SK-N-SH (cell line): ENCODE results near the gene TTC28. TPM values are rescaled to one million over a fixed set of nuclear protein-coding genes. Genes with fewer than 3 reads are reported as not detected.

ENCODE experiments used
- CTCF ChIA-PET: fragments of 300-600, 350-600 bp; formaldehyde crosslinking; extraction: SDS; loops from one replicate; lab custom pipeline; 2021; lab: Yijun Ruan, JAX
- POLR2A ChIA-PET: fragments of 350-600 bp; sonication (Branson Sonifier 250); formaldehyde crosslinking; extraction: SDS; loops from one replicate; lab custom pipeline; 2020; ENCODE audit warnings: antibody characterized with exemption, inconsistent platforms; lab: Yijun Ruan, JAX
- DNase-seq: peaks from one replicate; pipeline ENCODE4 v3.0.0; 2012
- H2AFZ ChIP-seq: fragments of 200-600 bp; sonication (generic); 2 replicates; pipeline ENCODE4 v1.8.1; 2016; ENCODE audit warnings: antibody characterized with exemption, mild to moderate bottlenecking, low read depth
- H3F3A ChIP-seq: fragments of 200-600 bp; sonication (generic); replicated peaks from 2 replicates; pipeline ENCODE3; 2016; ENCODE audit warnings: antibody characterized with exemption, mild to moderate bottlenecking; ENCODE audit not compliant: insufficient read depth
- H3K27ac ChIP-seq, 2 experiments: fragments of 200-500 bp in 1 of 2; fragments of 200-600 bp in 1 of 2; sonication (Bioruptor generic) in 1 of 2; sonication (generic), shearing (Covaris generic) in 1 of 2; 2 replicates each; pipeline versions ENCODE4 v1.5.1 to v1.6.1; 2014 to 2016; ENCODE audit warnings: low read depth in 2 of 2, inconsistent platforms in 1 of 2, low read length in 1 of 2, mild to moderate bottlenecking in 1 of 2, mixed read lengths in 1 of 2
- H3K27me3 ChIP-seq: fragments of 200-600 bp; sonication (generic), shearing (Covaris generic); 2 replicates; pipeline ENCODE4 v1.6.1; 2016; ENCODE audit warnings: mixed run types; ENCODE audit not compliant: insufficient read depth
- H3K36me3 ChIP-seq, 2 experiments: fragments of 200-500 bp in 1 of 2; fragments of 200-600 bp in 1 of 2; sonication (Bioruptor generic) in 1 of 2; sonication (generic) in 1 of 2; replicated peaks in 1 of 2; 2 replicates each; pipeline versions ENCODE3 to v1.5.1; 2014 to 2016; ENCODE audit warnings: low read length in 1 of 2, mild to moderate bottlenecking in 1 of 2; ENCODE audit not compliant: insufficient read depth in 2 of 2, control insufficient read depth in 1 of 2
- H3K4me1 ChIP-seq, 2 experiments: fragments of 200-500 bp in 1 of 2; fragments of 200-600 bp in 1 of 2; sonication (Bioruptor generic) in 1 of 2; sonication (generic), shearing (Covaris generic) in 1 of 2; 2 replicates each; pipeline versions ENCODE4 v1.5.1 to v1.6.1; 2014 to 2016; ENCODE audit warnings: low read depth in 1 of 2, low read length in 1 of 2, mixed run types in 1 of 2; ENCODE audit not compliant: insufficient read depth in 2 of 2, control insufficient read depth in 1 of 2
- H3K4me2 ChIP-seq: fragments of 200-600 bp; sonication (generic), shearing (Covaris generic); 2 replicates; pipeline ENCODE4 v1.6.1; 2017; ENCODE audit warnings: mixed run types
- H3K4me3 ChIP-seq, 2 experiments: fragments of 200-500 bp in 1 of 2; fragments of 200-600 bp in 1 of 2; sonication (Bioruptor generic) in 1 of 2; sonication (generic), shearing (Covaris generic) in 1 of 2; 2 replicates each; pipeline versions ENCODE4 v1.5.1 to v1.8.1; 2014 to 2016; ENCODE audit warnings: low read depth in 2 of 2, inconsistent platforms in 1 of 2, low read length in 1 of 2, mild to moderate bottlenecking in 1 of 2, mixed read lengths in 1 of 2, moderate library complexity in 1 of 2
- H3K79me2 ChIP-seq: fragments of 200-600 bp; sonication (generic); 2 replicates; pipeline ENCODE4 v1.8.1; 2017; ENCODE audit warnings: mild to moderate bottlenecking; ENCODE audit not compliant: insufficient read depth
- H3K9ac ChIP-seq: fragments of 200-600 bp; sonication (generic); 2 replicates; pipeline ENCODE4 v1.6.1; 2017; ENCODE audit warnings: mixed run types
- H3K9me2 ChIP-seq: fragments of 200-600 bp; sonication (generic); 2 replicates; pipeline ENCODE4 v1.6.1; 2017; ENCODE audit warnings: mixed run types
- H3K9me3 ChIP-seq: fragments of 200-600 bp; sonication (generic); 2 replicates; pipeline ENCODE4 v1.6.1; 2017; ENCODE audit warnings: mixed run types, mild to moderate bottlenecking, moderate library complexity
- H4K20me1 ChIP-seq: fragments of 200-600 bp; sonication (generic); 2 replicates; pipeline ENCODE4 v1.6.1; 2017; ENCODE audit warnings: mild to moderate bottlenecking, mixed run types; ENCODE audit not compliant: insufficient read depth
- CHD2 ChIP-seq: fragments of 150-350 bp; IDR thresholded peaks from 2 replicates; pipeline ENCODE4 v1.6.1; 2018; ENCODE audit warnings: low read length; ENCODE audit not compliant: partially characterized antibody
- EZH2phosphoT487 ChIP-seq: fragments of 200-600 bp; sonication (generic); IDR thresholded peaks from 2 replicates; pipeline ENCODE4 v1.6.1; 2017; ENCODE audit warnings: low read depth, mixed run types, mild to moderate bottlenecking, antibody characterized with exemption, moderate library complexity, borderline replicate concordance
- FOSL2 ChIP-seq: IDR thresholded peaks from 2 replicates; pipeline ENCODE4 v1.4.0; 2012; ENCODE audit warnings: low read depth, mild to moderate bottlenecking, moderate library complexity, borderline replicate concordance
- GATA2 ChIP-seq: sonication (generic); formaldehyde crosslinking; IDR thresholded peaks from 2 replicates; pipeline ENCODE4 v1.5.0; 2020; ENCODE audit warnings: mild to moderate bottlenecking, missing genetic modification reagents
- MEF2A ChIP-seq: IDR thresholded peaks from 2 replicates; pipeline ENCODE4 v1.4.0; 2012; ENCODE audit warnings: low read depth, borderline replicate concordance
- MXI1 ChIP-seq: IDR thresholded peaks from 2 replicates; pipeline ENCODE4 v1.6.1; 2012; ENCODE audit warnings: mild to moderate bottlenecking, low read depth, low read length, improper control_type of control experiment
- NRF1 ChIP-seq: IDR thresholded peaks from 2 replicates; pipeline ENCODE4 v1.6.1; 2012; ENCODE audit warnings: low read depth, mild to moderate bottlenecking, low read length
- PBX3 ChIP-seq: IDR thresholded peaks from 2 replicates; pipeline ENCODE4; 2012
- RCOR1 ChIP-seq: fragments of 150-350 bp; IDR thresholded peaks from 2 replicates; pipeline ENCODE4 v1.6.1; 2017; ENCODE audit warnings: antibody characterized with exemption, low read length
- RFX5 ChIP-seq: IDR thresholded peaks from 2 replicates; pipeline ENCODE4 v1.6.1; 2012; ENCODE audit warnings: mild to moderate bottlenecking, improper control_type of control experiment, low read length
- RXRA ChIP-seq: IDR thresholded peaks from 2 replicates; pipeline ENCODE4 v1.4.0; 2012; ENCODE audit warnings: low read depth, mild to moderate bottlenecking, borderline replicate concordance
- SIN3A ChIP-seq: IDR thresholded peaks from 2 replicates; pipeline ENCODE4 v1.6.1; 2012; ENCODE audit warnings: low read depth, mild to moderate bottlenecking, low read length, moderate library complexity, borderline replicate concordance
- TAF1 ChIP-seq: IDR thresholded peaks from 2 replicates; pipeline ENCODE4 v1.6.1; 2012; ENCODE audit warnings: low read depth, mild to moderate bottlenecking, low read length, moderate library complexity, borderline replicate concordance
- TEAD4 ChIP-seq: IDR thresholded peaks from 2 replicates; pipeline ENCODE4 v1.4.0; 2012; ENCODE audit warnings: mild to moderate bottlenecking, borderline replicate concordance; ENCODE audit not compliant: insufficient read depth
- YY1 ChIP-seq: IDR thresholded peaks from 2 replicates; pipeline ENCODE4 v1.4.0; 2012; ENCODE audit warnings: low read depth, mild to moderate bottlenecking
- ZBTB33 ChIP-seq: IDR thresholded peaks from 2 replicates; pipeline ENCODE4 v1.4.0; 2012; ENCODE audit warnings: low read depth, borderline replicate concordance
- WGBS: methylation state at CpG from one replicate; pipeline ENCODE4 v1.1.6; 2017; ENCODE audit warnings: low lambda C conversion rate; 5-methylcytosine and 5-hydroxymethylcytosine counted together
- polyA plus RNA-seq, 3 experiments: library from polyadenylated mRNA; depleted of rRNA; stranded (reverse); fragments of >200 nt; gene quantifications; 2 replicates each; pipeline ENCODE4 v1.2.3, GENCODE V29; 2012

Gene TTC28
- polyA plus RNA-seq, 1 of the 3 experiments (the other 2 are of a cell fraction): 5.9 TPM

GRCh38 chr22:27993774-27994350 lies 685.8 kb downstream of the TTC28 start:
- H3K79me2 ChIP-seq: no peaks in the 10 kb centered on the region
- H3K4me2 ChIP-seq: no peak overlapping the region
- no peaks in the 10 kb centered on the region for H4K20me1 ChIP-seq
- TF ChIP-seq RFX5 (no peak), PBX3 (no peak)
- WGBS: 95% methylated on average over 9 of the region's 9 CpGs
- ChIA-PET CTCF (interaction anchor here (32.5 kb wide), 1 partner anchor 109 kb away, joined by 630 read pairs; no protein-coding TSS in a partner anchor), POLR2A (no interaction called here)
- no peak overlapping the region for H2AFZ ChIP-seq
- no peak overlapping the region for H3K4me3 ChIP-seq
- H3F3A ChIP-seq: no peaks in the 10 kb centered on the region
- H3K9me3 ChIP-seq: no peaks in the 10 kb centered on the region
- H3K36me3 ChIP-seq: peaks cover 3 to 48% of the 10 kb centered on the region in 2 experiments
- no peaks in the 10 kb centered on the region for H3K27me3 ChIP-seq
- H3K9ac ChIP-seq: no peak overlapping the region
- DNase-seq: no peak
- H3K27ac ChIP-seq: no peak overlapping the region; a peak in 1 of 4 replicates
- no peaks in the 10 kb centered on the region for H3K4me1 ChIP-seq
- no peaks in the 10 kb centered on the region for H3K9me2 ChIP-seq

- Histone ChIP-seq H3K27me3 (no peaks in the 10 kb centered on the region), H3K9me2 (no peaks in the 10 kb centered on the region), H3K9me3 (no peaks in the 10 kb centered on the region), H3K4me1 (no peaks in the 10 kb centered on the region), H3K4me2 (no peak overlapping the region), H3K27ac (no peak overlapping the region; a peak in 1 of 4 replicates), H2AFZ (no peak overlapping the region), H3K36me3 (peaks cover 3 to 41% of the 10 kb centered on the region in 2 experiments), H4K20me1 (no peaks in the 10 kb centered on the region), H3K79me2 (no peaks in the 10 kb centered on the region)
- 100% methylated on average over 2 of the region's 12 CpGs for WGBS
- ChIA-PET POLR2A (no interaction called here), CTCF (interaction anchor here (32.5 kb wide), 1 partner anchor 109 kb away, joined by 630 read pairs; no protein-coding TSS in a partner anchor)
- TF ChIP-seq YY1: no peak
- TF ChIP-seq RXRA: no peak
- no peak for TF ChIP-seq RCOR1
- TF ChIP-seq EZH2phosphoT487: no peak
- TF ChIP-seq, all 33 proteins: peak for 0
- Histone ChIP-seq H3F3A (no peaks in the 10 kb centered on the region), H3K9ac (no peak overlapping the region), H3K4me3 (no peak overlapping the region)
- no peak for DNase-seq
Observed at GRCh38 chr22:27993201-27993635, 686.4 kb downstream of the TTC28 start.

- ChIA-PET POLR2A (interaction anchor here (0.6 kb wide), 1 partner anchor 376 kb away, joined by 4 read pairs; no protein-coding TSS in a partner anchor), CTCF (interaction anchor here (32.5 kb wide), 1 partner anchor 108 kb away, joined by 630 read pairs; no protein-coding TSS in a partner anchor)
- 97% methylated on average over 11 of the region's 23 CpGs for WGBS
Observed at GRCh38 chr22:27992294-27993165, 687.1 kb downstream of the TTC28 start.

More at GRCh38 chr22:27992294-27993165, 687.1 kb downstream of the TTC28 start:
- H3K79me2 ChIP-seq: no peaks in the 10 kb centered on the region
- H3K4me1 ChIP-seq: peaks cover 0 to 4% of the 10 kb centered on the region in 2 experiments; a peak in 1 of 4 replicates
- H4K20me1 ChIP-seq: no peaks in the 10 kb centered on the region
- H3K9me2 ChIP-seq: no peaks in the 10 kb centered on the region
- no peak overlapping the region for H3K4me2 ChIP-seq
- TF ChIP-seq RFX5 (no peak), MEF2A (no peak), GATA2 (CRISPR knock-in tag) (no peak), SIN3A (no peak), RXRA (no peak), MXI1 (no peak), CHD2 (no peak), TAF1 (no peak), EZH2phosphoT487 (no peak), RCOR1 (no peak), TEAD4 (no peak), NRF1 (no peak), ZBTB33 (no peak), FOSL2 (no peak)
- no peak overlapping the region for H3K27ac ChIP-seq
- H3K4me3 ChIP-seq: no peak overlapping the region
- no peaks in the 10 kb centered on the region for H3K27me3 ChIP-seq
- no peaks in the 10 kb centered on the region for H3F3A ChIP-seq
- no peak overlapping the region for H2AFZ ChIP-seq
- no peaks in the 10 kb centered on the region for H3K9me3 ChIP-seq
- no peak for DNase-seq
- H3K9ac ChIP-seq: no peak overlapping the region
- peaks cover 3 to 35% of the 10 kb centered on the region in 2 experiments for H3K36me3 ChIP-seq
